Neural crest cell (in vitro differentiated cells): Measurements from ENCODE around the gene USP31. TPM values are rescaled to one million over a fixed set of nuclear protein-coding genes. Genes with fewer than 3 reads are reported as not detected.

Experiments used
- DNase-seq: peaks from one replicate; pipeline ENCODE4 v3.0.0; 2021; ENCODE audit warnings: low read depth, mixed read lengths, low spot score
- H3K27ac Mint-ChIP-seq: one replicate; pipeline ENCODE4 v1.8.0; 2021; ENCODE audit warnings: mild to moderate bottlenecking, mixed read lengths; ENCODE audit not compliant: unreplicated experiment
- H3K27me3 Mint-ChIP-seq: 2 replicates; pipeline ENCODE4 v1.8.0; 2021; ENCODE audit warnings: low read depth, mild to moderate bottlenecking, mixed read lengths
- H3K36me3 Mint-ChIP-seq: 2 replicates; pipeline ENCODE4 v1.8.0; 2021; ENCODE audit warnings: low read depth, mild to moderate bottlenecking, mixed read lengths
- H3K4me1 Mint-ChIP-seq: 2 replicates; pipeline ENCODE4 v1.8.0; 2021; ENCODE audit warnings: mixed read lengths
- H3K4me3 Mint-ChIP-seq: one replicate; pipeline ENCODE4 v1.8.0; 2021; ENCODE audit warnings: mild to moderate bottlenecking, mixed read lengths
- H3K9me3 Mint-ChIP-seq: 2 replicates; pipeline ENCODE4 v1.8.0; 2021; ENCODE audit warnings: mixed read lengths
- CTCF ChIP-seq: fragments of 200-600 bp; sonication (generic); conservative IDR thresholded peaks from 2 replicates; pipeline ENCODE4 v1.5.0; 2021; ENCODE audit warnings: antibody characterized with exemption, mild to moderate bottlenecking
- total RNA-seq: library from RNA; stranded (reverse); gene quantifications from 2 replicates; pipeline ENCODE4 v1.2.1, GENCODE V29; 2021

Gene USP31
- total RNA-seq, 1 donor from 2014 or later = 13.7 TPM

GRCh38 chr16:23120562-23120961, 28.7 kb downstream of the USP31 start:
- H3K4me1 Mint-ChIP-seq = peaks cover 23% of the 10 kb centered on the region
- no peaks in the 10 kb centered on the region for H3K9me3 Mint-ChIP-seq
- no peaks in the 10 kb centered on the region for H3K27me3 Mint-ChIP-seq
- no peak overlapping the region for H3K4me3 Mint-ChIP-seq
- TF ChIP-seq CTCF = no peak
- H3K27ac Mint-ChIP-seq = no peak overlapping the region
- DNase-seq = no peak
- no peaks in the 10 kb centered on the region for H3K36me3 Mint-ChIP-seq

DNA sequence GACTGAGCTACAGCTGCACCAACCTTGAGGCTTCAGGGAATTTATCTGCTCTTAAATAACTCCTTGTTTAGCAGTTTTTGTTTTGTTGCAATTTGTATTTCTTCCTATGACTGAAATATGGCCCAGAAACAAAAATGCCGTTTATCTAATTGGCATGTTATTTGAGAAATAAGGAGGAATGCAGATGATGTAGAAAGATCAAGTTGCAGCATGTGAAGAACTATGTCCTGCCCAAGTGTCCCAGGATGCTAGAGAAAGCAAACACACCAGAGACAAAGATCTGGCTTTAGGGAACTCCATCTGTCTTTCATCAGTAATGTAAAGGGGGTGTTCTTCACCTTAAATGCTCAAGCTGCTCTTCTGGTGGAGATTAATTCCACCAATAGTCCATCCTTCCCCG, 29.7 kb downstream of the USP31 start:
- no peak overlapping the region for H3K27ac Mint-ChIP-seq
- no peaks in the 10 kb centered on the region for H3K27me3 Mint-ChIP-seq
- H3K9me3 Mint-ChIP-seq = no peaks in the 10 kb centered on the region
- DNase-seq = no peak
- H3K4me1 Mint-ChIP-seq = peaks cover 14% of the 10 kb centered on the region
- H3K4me3 Mint-ChIP-seq = no peak overlapping the region
- TF ChIP-seq CTCF = no peak
- H3K36me3 Mint-ChIP-seq = no peaks in the 10 kb centered on the region

- Mint-ChIP-seq H3K27me3 (no peaks in the 10 kb centered on the region), H3K4me3 (no peak overlapping the region), H3K27ac (no peak overlapping the region), H3K36me3 (peaks cover 8% of the 10 kb centered on the region), H3K9me3 (no peaks in the 10 kb centered on the region), H3K4me1 (no peaks in the 10 kb centered on the region)
- TF ChIP-seq CTCF = no peak
- no peak for DNase-seq
These were observed 34.9 kb downstream of the USP31 start for GRCh38 chr16:23114131-23114904.

DNA sequence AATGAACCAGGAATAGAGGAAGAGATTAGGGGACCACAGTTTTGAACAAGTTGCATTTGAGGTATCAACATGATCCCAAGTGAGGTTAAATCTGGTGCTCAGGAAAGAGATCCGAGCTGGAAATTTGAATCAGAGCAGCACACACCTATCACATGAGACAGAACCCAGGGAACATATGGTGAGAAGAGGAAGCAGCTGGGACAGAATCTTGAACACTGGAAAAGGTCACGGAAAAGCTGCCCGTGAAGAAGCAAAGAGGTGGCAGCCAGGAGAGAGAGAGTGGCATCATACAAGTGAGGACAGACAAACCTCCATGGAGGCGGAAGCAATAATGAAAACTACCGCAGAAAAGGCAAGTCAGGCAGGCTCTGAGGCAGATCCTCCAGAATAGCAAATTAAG, 36.1 kb downstream of the USP31 start:
- no peak for TF ChIP-seq CTCF
- DNase-seq = no peak
- Mint-ChIP-seq H3K36me3 (peaks cover 11% of the 10 kb centered on the region), H3K9me3 (peaks cover 2% of the 10 kb centered on the region), H3K27ac (no peak overlapping the region), H3K27me3 (no peaks in the 10 kb centered on the region), H3K4me1 (no peaks in the 10 kb centered on the region), H3K4me3 (no peak overlapping the region)

DNA sequence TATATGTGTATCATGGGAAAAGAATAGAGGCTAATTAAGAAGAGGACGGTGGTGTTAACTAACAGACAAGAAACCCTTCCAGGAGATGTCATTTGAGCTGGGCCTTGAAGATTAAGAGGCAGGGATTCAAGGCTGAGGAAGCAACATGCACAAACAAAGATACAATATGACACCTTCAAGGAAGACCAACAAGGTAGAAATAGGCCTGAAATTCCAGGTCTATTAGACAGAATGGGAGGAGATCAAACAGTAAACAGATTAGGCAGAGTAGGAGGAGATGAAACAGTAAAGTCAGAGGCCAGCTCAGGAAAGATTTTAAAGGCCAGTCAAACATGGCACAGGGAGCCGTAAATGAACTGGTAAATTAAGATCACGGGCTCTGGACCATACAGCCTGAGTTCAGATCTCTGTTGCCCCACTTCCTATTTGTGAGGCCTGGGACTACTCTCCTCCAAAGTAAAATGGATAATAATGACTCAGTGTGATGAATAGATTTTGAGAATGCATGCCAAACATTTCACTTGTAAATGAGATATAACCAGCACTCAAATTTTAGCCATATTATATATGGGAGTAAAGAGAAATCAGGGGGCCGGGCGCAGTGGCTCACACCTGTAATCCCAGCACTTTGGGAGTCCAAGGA, 38.9 kb downstream of the USP31 start:
- peaks cover 13% of the 10 kb centered on the region for H3K36me3 Mint-ChIP-seq
- H3K4me1 Mint-ChIP-seq = no peaks in the 10 kb centered on the region

More for the DNA sequence above, 38.9 kb downstream of the USP31 start:
- TF ChIP-seq CTCF = no peak
- Mint-ChIP-seq H3K27ac (no peak overlapping the region), H3K27me3 (no peaks in the 10 kb centered on the region), H3K4me3 (no peak overlapping the region), H3K9me3 (peaks cover 2% of the 10 kb centered on the region)
- no peak for DNase-seq
